Sciatic nerve (tissue), 2 donors: Measurements from ENCODE around the gene TMA7B. TPM values are rescaled to one million over a fixed set of nuclear protein-coding genes. Genes with fewer than 3 reads are reported as not detected.

Experiments
- ATAC-seq: fragments of 200-7000 bp; cut with Tn5 transposase; one replicate; pipeline ENCODE4 v1.9.1; 2020; ENCODE audit warnings: mild to moderate bottlenecking, moderate library complexity
- DNase-seq: peaks from one replicate; pipeline ENCODE4 v3.0.0-alpha.2; 2020; ENCODE audit warnings: low spot score
- intact Hi-C: fragments of 100-400 bp; cut with DNase I; formaldehyde crosslinking; loops from one replicate; pipeline ENCODE4 v1.14.2; 2022
- total RNA-seq: library from RNA; stranded (reverse); fragmentation: NEBNext Ultra II Directional; extraction: Animal tissue kit (Norgen Biotek cat#: 25700); gene quantifications from one replicate; pipeline ENCODE4 v1.2.1, GENCODE V29; 2021
- donor health status: DM: no; HTN: no; CAD: no.
- donor health status: DM: no; HTN: no; CAD: no.

The TMA7B gene
- total RNA-seq, 1 donor from 2014 or later = 0.45 TPM

- DNase-seq (no peak), ATAC-seq (no peak)
- intact Hi-C loops = no loop called here
Measured at GRCh38 chr22:39931251-39931650, 28.9 kb upstream of the TMA7B start.

GRCh38 chr22:39932166-39932565 is 28.0 kb upstream of the TMA7B start:
- intact Hi-C loops = no loop called here
- DNase-seq (no peak), ATAC-seq (no peak)

DNA sequence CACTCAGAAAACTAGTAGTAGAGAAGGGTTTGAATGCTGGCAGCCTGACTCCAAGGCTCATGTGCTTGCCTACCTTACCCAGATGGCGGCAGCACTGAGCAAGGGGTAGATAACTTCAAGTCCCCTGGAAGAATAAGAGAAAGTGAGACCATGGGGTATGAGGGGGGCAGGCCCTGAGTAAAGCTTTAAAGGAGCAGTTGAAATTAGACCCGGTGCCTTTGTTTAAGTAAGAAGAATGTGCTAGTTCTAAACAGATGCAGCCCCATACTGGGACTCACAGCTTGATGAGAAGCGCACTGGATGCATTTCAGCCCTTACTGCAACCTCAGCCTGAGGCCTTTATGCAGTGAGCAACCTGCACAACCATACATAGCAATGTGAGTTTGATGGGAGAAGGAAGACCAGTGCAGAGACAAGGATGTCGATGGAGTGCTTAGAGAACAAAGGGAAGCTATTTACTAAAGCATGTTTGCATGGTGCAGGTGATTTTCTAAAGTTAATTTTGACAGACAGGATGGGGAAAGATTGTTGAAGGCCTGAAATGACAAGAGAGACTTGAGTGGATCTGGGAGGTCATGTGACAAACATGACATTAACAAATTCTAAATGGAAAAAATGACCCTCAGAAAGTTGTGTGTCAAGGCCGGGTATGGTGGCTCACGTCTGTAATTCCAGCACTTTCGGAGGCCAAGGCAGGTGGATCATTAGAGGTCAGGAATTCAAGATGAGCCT is 27.1 kb upstream of the TMA7B start:
- ATAC-seq (no peak), DNase-seq (no peak)
- intact Hi-C loops = no loop called here

DNA sequence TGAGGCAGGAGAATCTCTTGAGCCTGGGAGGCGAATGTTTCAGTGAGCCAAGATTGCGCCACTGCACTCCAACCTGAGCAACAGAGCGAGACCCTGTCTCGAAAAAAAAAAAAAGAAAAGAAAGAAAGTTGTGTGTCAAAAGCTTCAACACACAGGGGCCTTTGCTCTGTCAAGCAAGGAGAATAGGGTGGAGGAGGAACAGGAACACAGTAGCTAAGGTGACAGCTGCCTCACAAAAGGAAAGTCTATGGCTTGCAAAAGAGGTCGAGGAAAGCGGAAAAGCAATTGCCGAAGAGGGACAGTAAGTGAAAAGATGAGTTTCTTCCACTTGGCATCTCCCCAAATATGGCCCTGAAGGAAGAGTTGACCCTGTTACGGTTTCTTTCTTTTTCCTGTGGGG is 26.5 kb upstream of the TMA7B start:
- intact Hi-C loops = no loop called here
- DNase-seq (no peak), ATAC-seq (no peak)

DNA sequence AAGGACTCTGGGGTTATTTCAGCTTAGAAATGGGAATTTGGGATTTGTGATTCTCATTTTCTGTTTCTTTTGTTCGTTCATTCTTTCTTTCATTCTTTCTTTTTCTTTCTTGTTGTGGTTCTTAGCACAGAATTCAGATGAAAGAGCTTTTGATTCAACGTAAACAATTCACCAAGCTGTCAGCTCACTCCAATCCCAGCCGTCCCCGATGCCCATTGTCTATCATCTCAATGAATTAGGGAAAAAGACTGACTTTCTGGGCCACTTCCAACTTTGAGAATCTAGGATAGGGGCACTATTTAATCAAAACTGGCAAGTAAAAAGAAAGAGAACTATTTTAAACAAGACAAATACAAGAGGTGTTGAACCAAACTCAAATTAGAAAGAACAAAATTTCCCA is 25.1 kb upstream of the TMA7B start:
- intact Hi-C loops = no loop called here
- DNase-seq (no peak), ATAC-seq (no peak)

GRCh38 chr22:39935612-39936011 is 24.6 kb upstream of the TMA7B start:
- intact Hi-C loops = no loop called here
- no peak for ATAC-seq

DNA sequence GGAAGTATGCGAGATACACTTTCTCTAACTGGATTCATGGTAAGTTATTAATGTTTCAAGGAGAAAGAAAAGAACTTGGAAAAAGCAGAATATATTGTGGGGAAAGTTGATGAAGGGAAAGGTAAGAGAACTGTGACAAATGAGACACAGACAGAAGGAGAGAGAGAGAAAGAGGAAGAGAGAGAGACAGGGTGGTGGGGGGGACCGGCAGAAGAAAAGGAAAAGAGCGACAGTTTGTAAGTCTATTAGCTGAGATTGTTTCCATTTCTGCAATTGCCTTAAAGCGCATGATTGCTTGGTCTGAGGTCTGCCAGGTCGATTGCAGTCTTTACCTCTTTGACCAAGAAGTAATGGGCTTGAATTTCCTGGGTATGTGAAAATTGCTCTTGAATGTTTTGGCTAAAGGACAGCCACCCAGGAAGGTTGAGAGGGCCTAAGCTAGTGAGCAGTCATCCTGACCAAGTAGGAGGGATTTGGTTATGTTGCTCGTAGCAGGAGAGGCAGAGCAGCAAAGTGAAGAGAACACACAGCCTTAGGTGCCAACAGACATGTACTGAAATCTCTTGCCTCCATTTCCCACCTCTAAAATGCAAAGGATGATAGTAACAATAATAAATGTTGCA is 23.6 kb upstream of the TMA7B start:
- intact Hi-C loops = no loop called here
- no peak for ATAC-seq
- no peak for DNase-seq

More at GRCh38 chr22:39935612-39936011, 24.6 kb upstream of the TMA7B start:
- DNase-seq = no peak

GRCh38 chr22:39937906-39938305 is 22.3 kb upstream of the TMA7B start:
- intact Hi-C loops = no loop called here
- ATAC-seq (no peak), DNase-seq (no peak)

DNA sequence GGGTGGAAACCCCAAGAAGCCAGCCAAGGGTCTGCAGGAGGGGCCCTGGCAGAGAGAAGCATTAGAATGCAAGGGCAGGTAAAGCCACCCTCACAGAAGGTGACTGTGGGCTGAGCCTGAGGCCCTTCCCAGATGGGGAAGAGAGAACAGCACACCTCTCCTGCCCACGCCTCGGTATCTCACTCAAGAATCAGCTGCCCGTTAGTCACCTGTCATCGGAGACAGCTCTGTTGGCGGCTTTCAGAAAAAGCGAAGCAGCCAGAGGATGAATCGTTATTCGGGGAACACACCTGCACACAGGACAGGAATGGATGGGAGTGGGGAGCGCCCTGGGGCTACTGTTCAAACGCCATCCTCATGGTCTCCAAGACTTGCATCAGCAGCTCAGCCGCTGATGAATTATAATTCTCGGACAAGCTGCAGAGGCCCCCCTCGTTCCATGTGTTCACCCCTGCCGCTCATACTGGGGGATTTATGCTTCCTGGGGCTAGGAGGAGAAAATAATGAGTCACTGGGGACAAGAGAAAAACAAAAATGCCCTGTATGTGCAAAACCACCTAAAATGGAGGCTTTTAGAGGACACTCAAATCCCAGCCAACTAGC is 21.6 kb upstream of the TMA7B start:
- DNase-seq = no peak
- no peak for ATAC-seq
- intact Hi-C loops = no loop called here

GRCh38 chr22:39939830-39940229 is 20.4 kb upstream of the TMA7B start:
- ATAC-seq = no peak
- DNase-seq = no peak
- intact Hi-C loops = no loop called here

DNA sequence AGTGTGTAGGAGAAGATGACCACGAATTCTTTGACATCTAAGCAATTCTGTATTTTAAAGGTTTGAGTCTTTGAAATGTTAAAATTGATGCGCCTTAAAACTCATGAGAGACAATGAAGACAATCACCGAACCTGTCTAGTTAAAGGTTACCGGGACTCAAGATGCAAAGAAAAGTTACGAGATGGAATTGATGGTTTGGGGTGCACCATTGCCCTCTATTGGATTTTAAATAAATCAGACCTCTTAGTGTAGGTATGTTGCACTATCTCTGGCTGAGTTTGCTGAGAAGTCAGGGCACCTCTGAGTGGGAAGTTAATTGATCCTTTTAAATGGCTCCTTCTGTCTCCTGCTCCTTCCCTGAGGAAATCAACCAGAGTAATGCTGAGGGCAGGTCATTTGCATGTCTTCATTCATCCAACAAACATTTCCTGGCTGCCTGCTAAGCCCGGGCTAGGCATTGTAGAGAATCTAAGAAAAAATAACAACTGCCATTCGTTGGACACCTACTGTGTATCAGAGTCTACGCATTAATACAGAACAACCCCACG is 19.4 kb upstream of the TMA7B start:
- ATAC-seq (no peak), DNase-seq (no peak)
- intact Hi-C loops = no loop called here

- DNase-seq (no peak), ATAC-seq (no peak)
- intact Hi-C loops = no loop called here
Measured at GRCh38 chr22:39941601-39942000, 18.6 kb upstream of the TMA7B start.

DNA sequence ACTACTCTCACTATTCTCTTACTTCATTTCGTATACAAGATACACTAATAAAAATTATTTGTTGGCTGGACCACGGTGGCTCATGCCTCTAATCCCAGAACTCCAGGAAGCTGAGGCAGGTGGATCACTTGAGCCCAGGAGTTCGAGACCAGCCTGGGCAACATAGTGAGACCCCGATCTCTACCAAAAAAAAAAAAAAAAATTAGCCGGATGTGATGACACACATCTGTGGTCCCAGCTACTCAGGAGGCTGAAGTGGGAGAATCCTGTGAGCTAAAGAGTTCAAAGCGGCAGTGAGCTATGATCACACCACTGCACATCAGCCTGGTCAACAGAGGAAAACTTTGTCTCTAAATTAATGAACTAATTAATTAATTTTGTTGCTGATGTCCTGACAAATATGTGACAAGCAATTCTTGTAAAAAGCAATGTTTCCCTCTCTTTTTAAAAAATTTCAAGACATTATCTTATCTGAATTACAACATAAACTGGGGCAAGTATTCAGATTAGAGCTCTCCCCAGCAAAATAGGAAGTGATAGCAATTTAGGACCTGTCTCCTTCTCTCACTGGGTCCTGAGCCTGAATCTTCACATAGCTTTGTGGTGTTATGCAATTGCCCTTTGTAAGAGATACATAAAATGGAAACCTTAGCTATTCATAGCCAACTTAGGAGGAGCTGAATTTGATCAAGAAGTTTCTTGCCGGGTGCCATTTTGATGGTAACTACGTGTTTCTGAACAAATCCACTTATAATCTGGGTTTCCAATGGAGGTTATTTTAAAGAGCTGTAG is 17.6 kb upstream of the TMA7B start:
- intact Hi-C loops = no loop called here
- DNase-seq (no peak), ATAC-seq (no peak)

DNA sequence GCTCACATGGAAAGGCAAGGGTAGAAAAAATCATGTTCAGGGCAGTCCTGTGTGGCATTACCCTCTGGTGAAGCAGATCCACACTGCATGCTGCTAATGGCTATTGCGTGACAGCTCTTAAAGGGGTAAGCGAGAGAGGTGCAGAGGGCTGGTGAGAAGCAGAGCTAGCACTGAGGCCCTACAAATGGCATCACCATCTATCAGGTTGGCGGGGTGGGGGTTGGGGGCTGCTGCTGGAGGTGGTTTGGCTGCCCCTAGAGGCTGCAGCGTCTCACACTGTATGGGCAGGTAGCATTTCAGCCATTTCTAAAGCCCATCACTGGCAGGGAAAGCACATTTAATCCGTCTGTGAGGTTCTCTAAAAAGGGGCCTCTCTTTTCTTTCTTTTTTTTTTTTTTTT is 16.9 kb upstream of the TMA7B start:
- ATAC-seq = no peak

GRCh38 chr22:39943953-39944872 is 16.0 kb upstream of the TMA7B start:
- DNase-seq (no peak), ATAC-seq (no peak)
- intact Hi-C loops = no loop called here

More for the DNA sequence above, 16.9 kb upstream of the TMA7B start:
- intact Hi-C loops = no loop called here
- no peak for DNase-seq

- intact Hi-C loops = no loop called here
- ATAC-seq (no peak), DNase-seq (no peak)
Measured at GRCh38 chr22:39946126-39946502, 14.1 kb upstream of the TMA7B start.

DNA sequence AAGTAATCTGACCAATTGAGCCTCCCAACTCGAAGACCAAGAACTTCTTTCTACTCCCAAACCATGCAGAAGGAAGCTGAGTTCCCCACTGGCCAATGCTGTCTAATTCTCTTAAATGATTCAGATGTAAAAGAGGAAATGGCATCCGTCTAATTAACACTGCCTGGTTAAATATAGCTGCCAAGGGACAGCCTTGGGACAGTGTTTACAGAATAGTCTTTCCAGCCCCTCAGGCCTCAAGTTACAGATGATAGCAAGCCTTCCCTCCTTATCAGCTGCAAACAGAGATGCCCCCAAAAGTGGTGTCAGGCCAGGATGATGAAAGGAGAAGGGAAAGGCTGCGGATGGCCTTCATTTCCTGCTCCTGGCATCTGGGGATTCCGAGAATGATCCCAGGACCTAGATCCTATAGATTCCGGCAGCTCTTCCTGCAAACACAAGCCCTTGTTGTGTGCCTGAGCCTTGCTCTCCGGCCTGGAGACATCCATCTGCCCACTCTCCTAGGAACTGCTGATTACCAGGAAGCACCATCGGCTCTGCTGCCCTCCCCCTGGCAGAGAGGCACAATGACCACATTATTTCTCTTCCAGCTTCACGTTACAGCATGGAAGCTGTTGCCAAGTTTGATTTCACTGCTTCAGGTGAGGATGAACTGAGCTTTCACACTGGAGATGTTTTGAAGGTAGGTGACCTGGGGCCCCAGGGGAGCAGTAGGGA is 13.5 kb upstream of the TMA7B start:
- DNase-seq (no peak), ATAC-seq (peak; percentile 62)
- intact Hi-C loops = no loop called here
